Astrocyte (in vitro differentiated cells and primary cell): ENCODE measurements around the gene TMEM89. TPM values are rescaled to one million over a fixed set of nuclear protein-coding genes. Genes with fewer than 3 reads are reported as not detected.

Experiments used
- DNase-seq: peaks from one replicate; pipeline ENCODE4 v3.0.0-alpha.2; 2010; ENCODE audit warnings: low read depth
- FAIRE-seq: peaks from 2 replicates; lab custom pipeline; 2011; peaks lifted over from hg19 to GRCh38; lab: Jason Lieb, UNC
- H2AFZ ChIP-seq: 2 replicates; pipeline ENCODE4 v1.6.0; 2012; ENCODE audit warnings: low read depth, low read length, inconsistent platforms
- H3K27ac ChIP-seq: 2 replicates; pipeline ENCODE4 v1.5.1; 2011; ENCODE audit warnings: low read depth, low read length, inconsistent platforms
- H3K27me3 ChIP-seq: 2 replicates; pipeline ENCODE4 v1.6.0; 2011; ENCODE audit warnings: low read length, inconsistent platforms; ENCODE audit not compliant: insufficient read depth
- H3K36me3 ChIP-seq: 2 replicates; pipeline ENCODE4 v1.5.1; 2011; ENCODE audit warnings: low read length, inconsistent platforms; ENCODE audit not compliant: insufficient read depth
- H3K4me1 ChIP-seq: 2 replicates; pipeline ENCODE4 v1.5.1; 2011; ENCODE audit warnings: low read length, inconsistent platforms; ENCODE audit not compliant: insufficient read depth
- H3K4me2 ChIP-seq: 2 replicates; pipeline ENCODE4 v1.6.0; 2012; ENCODE audit warnings: low read length, inconsistent platforms
- H3K4me3 ChIP-seq: 2 replicates; pipeline ENCODE4 v1.5.1; 2011; ENCODE audit warnings: low read depth, mild to moderate bottlenecking, low read length, inconsistent platforms; ENCODE audit not compliant: insufficient read depth
- H3K79me2 ChIP-seq: 2 replicates; pipeline ENCODE4 v1.6.0; 2012; ENCODE audit warnings: mild to moderate bottlenecking, low read length, inconsistent platforms; ENCODE audit not compliant: insufficient read depth
- H3K9ac ChIP-seq: 2 replicates; pipeline ENCODE4 v1.6.0; 2012; ENCODE audit warnings: mild to moderate bottlenecking, low read length, inconsistent platforms
- H3K9me3 ChIP-seq: 2 replicates; pipeline ENCODE4 v1.5.1; 2012; ENCODE audit warnings: low read depth, mild to moderate bottlenecking, low read length, inconsistent platforms; ENCODE audit not compliant: insufficient read depth
- H4K20me1 ChIP-seq: 2 replicates; pipeline ENCODE4 v1.6.0; 2012; ENCODE audit warnings: low read length, inconsistent platforms; ENCODE audit not compliant: insufficient read depth
- H3K27ac Mint-ChIP-seq: one replicate; pipeline ENCODE4 v1.8.0; 2021; ENCODE audit warnings: mild to moderate bottlenecking, mixed read lengths; ENCODE audit not compliant: unreplicated experiment
- H3K27me3 Mint-ChIP-seq: one replicate; pipeline ENCODE4 v1.8.0; 2021; ENCODE audit warnings: low read depth, mixed read lengths; ENCODE audit not compliant: unreplicated experiment
- H3K36me3 Mint-ChIP-seq: one replicate; pipeline ENCODE4 v1.8.0; 2021; ENCODE audit warnings: low read depth, mixed read lengths; ENCODE audit not compliant: unreplicated experiment
- H3K4me1 Mint-ChIP-seq: one replicate; pipeline ENCODE4 v1.8.0; 2021; ENCODE audit warnings: low read depth, mixed read lengths; ENCODE audit not compliant: unreplicated experiment
- H3K4me3 Mint-ChIP-seq: one replicate; pipeline ENCODE4 v1.8.0; 2021; ENCODE audit warnings: mild to moderate bottlenecking, moderate library complexity, mixed read lengths; ENCODE audit not compliant: unreplicated experiment
- H3K9me3 Mint-ChIP-seq: one replicate; pipeline ENCODE4 v1.8.0; 2021; ENCODE audit warnings: mild to moderate bottlenecking, mixed read lengths; ENCODE audit not compliant: unreplicated experiment
- EZH2 ChIP-seq: IDR thresholded peaks from 2 replicates; pipeline ENCODE4 v1.6.1; 2012; ENCODE audit warnings: mild to moderate bottlenecking, low read length, inconsistent platforms; ENCODE audit not compliant: insufficient read depth
- total RNA-seq: library from RNA; stranded (reverse); gene quantifications from 2 replicates; pipeline ENCODE4 v1.2.1, GENCODE V29; 2021
- TF ChIP-seq, protein P1 (sequence below): IDR thresholded peaks from 2 replicates; pipeline ENCODE4 v1.5.1; 2011; ENCODE audit warnings: low read depth, mild to moderate bottlenecking, inconsistent platforms, low read length, moderate library complexity; ENCODE audit not compliant: insufficient read depth

TMEM89 gene
- total RNA-seq, 1 donor from 2014 or later, result 0.36 TPM

DNA sequence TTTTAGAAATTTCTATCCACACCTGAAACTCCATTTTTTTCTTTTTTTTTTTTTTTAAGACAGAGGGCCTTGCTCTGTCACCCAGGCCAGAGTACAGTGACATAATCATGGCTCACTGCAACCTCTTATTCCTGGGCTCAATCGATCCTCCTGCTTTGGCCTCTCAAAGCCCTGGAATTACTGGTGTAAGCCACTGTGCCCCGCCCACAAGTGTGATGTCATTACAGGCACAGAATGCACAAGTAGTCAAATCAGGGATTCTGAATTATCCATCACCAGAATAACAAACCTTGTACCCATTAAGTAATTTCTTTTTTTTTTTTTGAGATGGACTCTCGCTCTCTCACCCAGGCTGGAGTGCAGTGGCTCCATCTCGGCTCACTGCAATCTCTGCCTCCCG, 14.1 kb downstream of the TMEM89 start:
- Mint-ChIP-seq H3K4me3 (no peak overlapping the region), H3K9me3 (no peaks in the 10 kb centered on the region), H3K4me1 (peaks cover 8% of the 10 kb centered on the region), H3K27me3 (peaks cover 2% of the 10 kb centered on the region), H3K27ac (no peak overlapping the region), H3K36me3 (peaks cover 12% of the 10 kb centered on the region)
- FAIRE-seq (no peak), DNase-seq (no peak)
- Histone ChIP-seq H3K9ac (no peak overlapping the region), H3K4me1 (peaks cover 9% of the 10 kb centered on the region), H4K20me1 (peaks cover 44% of the 10 kb centered on the region), H3K27ac (no peak overlapping the region), H3K9me3 (no peaks in the 10 kb centered on the region), H3K4me3 (no peak overlapping the region), H3K36me3 (peaks cover 36% of the 10 kb centered on the region), H3K4me2 (peak overlapping the region; percentile 97), H3K27me3 (no peaks in the 10 kb centered on the region), H3K79me2 (peaks cover 46% of the 10 kb centered on the region), H2AFZ (no peak overlapping the region)
- TF ChIP-seq, protein P1, sequence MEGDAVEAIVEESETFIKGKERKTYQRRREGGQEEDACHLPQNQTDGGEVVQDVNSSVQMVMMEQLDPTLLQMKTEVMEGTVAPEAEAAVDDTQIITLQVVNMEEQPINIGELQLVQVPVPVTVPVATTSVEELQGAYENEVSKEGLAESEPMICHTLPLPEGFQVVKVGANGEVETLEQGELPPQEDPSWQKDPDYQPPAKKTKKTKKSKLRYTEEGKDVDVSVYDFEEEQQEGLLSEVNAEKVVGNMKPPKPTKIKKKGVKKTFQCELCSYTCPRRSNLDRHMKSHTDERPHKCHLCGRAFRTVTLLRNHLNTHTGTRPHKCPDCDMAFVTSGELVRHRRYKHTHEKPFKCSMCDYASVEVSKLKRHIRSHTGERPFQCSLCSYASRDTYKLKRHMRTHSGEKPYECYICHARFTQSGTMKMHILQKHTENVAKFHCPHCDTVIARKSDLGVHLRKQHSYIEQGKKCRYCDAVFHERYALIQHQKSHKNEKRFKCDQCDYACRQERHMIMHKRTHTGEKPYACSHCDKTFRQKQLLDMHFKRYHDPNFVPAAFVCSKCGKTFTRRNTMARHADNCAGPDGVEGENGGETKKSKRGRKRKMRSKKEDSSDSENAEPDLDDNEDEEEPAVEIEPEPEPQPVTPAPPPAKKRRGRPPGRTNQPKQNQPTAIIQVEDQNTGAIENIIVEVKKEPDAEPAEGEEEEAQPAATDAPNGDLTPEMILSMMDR, result no peak
- TF ChIP-seq EZH2, result no peak

- Histone ChIP-seq H3K4me2 (no peak overlapping the region), H3K9me3 (no peaks in the 10 kb centered on the region), H3K27ac (no peak overlapping the region), H3K9ac (no peak overlapping the region), H3K27me3 (no peaks in the 10 kb centered on the region), H3K4me3 (no peak overlapping the region), H3K79me2 (peaks cover 28% of the 10 kb centered on the region), H3K36me3 (peaks cover 57% of the 10 kb centered on the region), H4K20me1 (peaks cover 32% of the 10 kb centered on the region), H2AFZ (no peak overlapping the region), H3K4me1 (peaks cover 35% of the 10 kb centered on the region)
- Mint-ChIP-seq H3K27me3 (no peaks in the 10 kb centered on the region), H3K4me1 (peaks cover 33% of the 10 kb centered on the region), H3K36me3 (peaks cover 22% of the 10 kb centered on the region), H3K9me3 (no peaks in the 10 kb centered on the region), H3K27ac (no peak overlapping the region), H3K4me3 (no peak overlapping the region)
- no peak for TF ChIP-seq EZH2
- TF ChIP-seq, protein P1, result no peak
- no peak for DNase-seq
- no peak for FAIRE-seq
Observed at GRCh38 chr3:48601622-48601994, 20.0 kb downstream of the TMEM89 start.

- Histone ChIP-seq H3K4me1 (peaks cover 41% of the 10 kb centered on the region), H3K4me3 (no peak overlapping the region), H2AFZ (no peak overlapping the region), H3K79me2 (peaks cover 25% of the 10 kb centered on the region), H3K36me3 (peaks cover 56% of the 10 kb centered on the region), H3K27me3 (no peaks in the 10 kb centered on the region), H4K20me1 (peaks cover 31% of the 10 kb centered on the region), H3K4me2 (no peak overlapping the region), H3K27ac (no peak overlapping the region), H3K9me3 (no peaks in the 10 kb centered on the region), H3K9ac (no peak overlapping the region)
- FAIRE-seq (no peak), DNase-seq (no peak)
- Mint-ChIP-seq H3K4me3 (no peak overlapping the region), H3K4me1 (peaks cover 40% of the 10 kb centered on the region), H3K9me3 (no peaks in the 10 kb centered on the region), H3K36me3 (peaks cover 22% of the 10 kb centered on the region), H3K27me3 (no peaks in the 10 kb centered on the region), H3K27ac (no peak overlapping the region)
- no peak for TF ChIP-seq EZH2
- TF ChIP-seq, protein P1, result no peak
Observed at GRCh38 chr3:48600711-48601621, 20.6 kb downstream of the TMEM89 start.
